ENCODE data around the gene BRD1. TPM values are rescaled to one million over a fixed set of nuclear protein-coding genes. Genes with fewer than 3 reads are reported as not detected.

Gene BRD1
- total and polyA plus RNA-seq, 3 donors from 2014 or later = 113 to 122 (median 114) TPM

DNA sequence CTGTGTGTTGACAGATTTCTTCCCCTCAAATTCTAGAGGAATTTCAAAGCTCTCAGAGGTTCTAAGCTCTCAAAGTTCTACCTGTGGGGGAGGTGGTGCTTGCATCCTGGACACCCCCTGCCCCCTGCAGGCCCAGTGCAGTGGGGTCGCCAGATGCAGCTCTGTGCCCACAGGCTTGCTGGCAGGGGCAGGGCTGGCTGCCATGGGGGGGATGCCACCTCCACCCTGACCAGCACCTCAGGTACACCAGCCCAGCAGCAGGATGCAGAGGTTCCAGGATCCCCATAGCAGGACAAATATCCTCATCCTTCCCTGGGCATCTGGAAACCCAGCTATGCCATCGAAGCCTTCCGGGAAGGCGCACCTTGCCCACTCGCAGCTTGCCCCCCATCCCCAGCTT is 91.1 kb downstream of the BRD1 start:
- DNase-seq = no peak
- 90 to 96% methylated on average over 4 to 5 of the region's 5 CpGs for WGBS, 2 donors
- Histone ChIP-seq H3K4me3 (no peak overlapping the region), H3K27me3 (no peaks in the 10 kb centered on the region), H3K36me3 (ENCODE audit: low read depth, missing control alignments) (no peaks in the 10 kb centered on the region), H3K4me1 (no peaks in the 10 kb centered on the region), H3K9me3 (no peaks in the 10 kb centered on the region), H3K27ac (no peak overlapping the region)
- no peak for TF ChIP-seq POLR2A (IDR thresholded peaks at IDR 0.05)
- TF ChIP-seq, protein P1, sequence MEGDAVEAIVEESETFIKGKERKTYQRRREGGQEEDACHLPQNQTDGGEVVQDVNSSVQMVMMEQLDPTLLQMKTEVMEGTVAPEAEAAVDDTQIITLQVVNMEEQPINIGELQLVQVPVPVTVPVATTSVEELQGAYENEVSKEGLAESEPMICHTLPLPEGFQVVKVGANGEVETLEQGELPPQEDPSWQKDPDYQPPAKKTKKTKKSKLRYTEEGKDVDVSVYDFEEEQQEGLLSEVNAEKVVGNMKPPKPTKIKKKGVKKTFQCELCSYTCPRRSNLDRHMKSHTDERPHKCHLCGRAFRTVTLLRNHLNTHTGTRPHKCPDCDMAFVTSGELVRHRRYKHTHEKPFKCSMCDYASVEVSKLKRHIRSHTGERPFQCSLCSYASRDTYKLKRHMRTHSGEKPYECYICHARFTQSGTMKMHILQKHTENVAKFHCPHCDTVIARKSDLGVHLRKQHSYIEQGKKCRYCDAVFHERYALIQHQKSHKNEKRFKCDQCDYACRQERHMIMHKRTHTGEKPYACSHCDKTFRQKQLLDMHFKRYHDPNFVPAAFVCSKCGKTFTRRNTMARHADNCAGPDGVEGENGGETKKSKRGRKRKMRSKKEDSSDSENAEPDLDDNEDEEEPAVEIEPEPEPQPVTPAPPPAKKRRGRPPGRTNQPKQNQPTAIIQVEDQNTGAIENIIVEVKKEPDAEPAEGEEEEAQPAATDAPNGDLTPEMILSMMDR (IDR thresholded peaks at IDR 0.05) = no peak
- intact Hi-C loops (cut with DNase I; ENCODE audit: low total_unique reads) = no loop called here

DNA sequence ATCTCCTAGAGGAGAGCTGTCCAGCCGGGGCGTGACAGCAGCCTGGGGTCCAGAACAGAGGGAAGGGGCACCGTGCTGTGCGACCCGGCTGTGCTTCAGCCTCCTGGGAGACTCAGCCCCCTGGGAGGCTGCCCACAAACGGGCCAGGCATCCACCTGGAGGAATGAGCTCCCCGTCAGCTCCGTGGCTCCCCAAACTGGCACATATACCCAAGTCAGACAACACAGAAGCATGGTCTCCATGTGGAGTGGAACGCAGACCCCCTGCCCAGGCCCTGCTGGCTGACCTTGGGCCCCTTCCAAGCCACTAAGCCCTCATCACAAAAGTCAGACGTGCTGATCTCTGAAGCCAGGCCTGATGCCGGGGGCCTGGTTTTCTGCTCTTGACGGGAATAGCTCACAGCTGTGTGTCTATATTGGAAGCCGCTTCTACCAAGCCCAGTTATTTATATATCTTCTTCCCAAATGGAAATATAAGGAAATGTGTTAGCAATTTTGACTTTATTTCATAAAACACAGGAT is 91.7 kb downstream of the BRD1 start:
- Histone ChIP-seq H3K27me3 (no peaks in the 10 kb centered on the region), H3K4me1 (no peaks in the 10 kb centered on the region), H3K9me3 (no peaks in the 10 kb centered on the region), H3K4me3 (no peak overlapping the region), H3K27ac (no peak overlapping the region), H3K36me3 (ENCODE audit: low read depth, missing control alignments) (no peaks in the 10 kb centered on the region)
- TF ChIP-seq, protein P1 (IDR thresholded peaks at IDR 0.05) = no peak
- no peak for TF ChIP-seq POLR2A (IDR thresholded peaks at IDR 0.05)
- WGBS, 2 donors = 71 to 79% methylated on average over 5 to 13 of the region's 13 CpGs
- no peak for DNase-seq
- intact Hi-C loops (cut with DNase I; ENCODE audit: low total_unique reads) = no loop called here

DNA sequence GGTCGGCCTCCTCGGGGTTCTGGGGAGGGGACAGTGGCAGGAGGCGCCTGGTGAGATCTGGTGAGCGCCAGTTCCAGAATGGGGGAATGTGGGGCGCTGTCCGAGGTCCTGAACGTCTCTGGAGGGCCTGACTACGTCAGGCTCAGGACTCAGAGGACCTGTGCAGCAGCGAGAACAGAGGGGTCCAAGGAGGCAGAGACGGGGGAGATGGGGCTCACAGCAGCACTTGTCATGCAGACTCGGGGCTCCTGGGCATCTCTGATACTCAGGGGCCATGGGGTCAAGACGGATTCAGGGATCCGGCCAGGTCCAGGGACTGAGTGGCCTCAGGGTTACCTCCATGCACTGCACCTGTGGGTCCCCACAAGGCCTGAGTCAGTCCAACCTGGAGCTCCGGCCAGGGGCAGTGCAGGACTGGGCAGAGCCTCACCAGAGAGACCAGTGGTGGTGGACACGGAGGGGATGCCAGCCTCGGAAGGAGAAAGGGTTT is 92.2 kb downstream of the BRD1 start:
- H3K27me3 ChIP-seq = no peaks in the 10 kb centered on the region
- H3K36me3 ChIP-seq (ENCODE audit: low read depth, missing control alignments) = no peaks in the 10 kb centered on the region
- WGBS, 2 donors = 40 to 57% methylated on average over 7 to 16 of the region's 16 CpGs
- H3K9me3 ChIP-seq = no peaks in the 10 kb centered on the region
- no peaks in the 10 kb centered on the region for H3K4me1 ChIP-seq
- intact Hi-C loops (cut with DNase I; ENCODE audit: low total_unique reads) = no loop called here
- H3K27ac ChIP-seq = no peak overlapping the region
- TF ChIP-seq, protein P1 (IDR thresholded peaks at IDR 0.05) = no peak
- no peak for TF ChIP-seq POLR2A (IDR thresholded peaks at IDR 0.05)
- no peak for DNase-seq
- no peak overlapping the region for H3K4me3 ChIP-seq

DNA sequence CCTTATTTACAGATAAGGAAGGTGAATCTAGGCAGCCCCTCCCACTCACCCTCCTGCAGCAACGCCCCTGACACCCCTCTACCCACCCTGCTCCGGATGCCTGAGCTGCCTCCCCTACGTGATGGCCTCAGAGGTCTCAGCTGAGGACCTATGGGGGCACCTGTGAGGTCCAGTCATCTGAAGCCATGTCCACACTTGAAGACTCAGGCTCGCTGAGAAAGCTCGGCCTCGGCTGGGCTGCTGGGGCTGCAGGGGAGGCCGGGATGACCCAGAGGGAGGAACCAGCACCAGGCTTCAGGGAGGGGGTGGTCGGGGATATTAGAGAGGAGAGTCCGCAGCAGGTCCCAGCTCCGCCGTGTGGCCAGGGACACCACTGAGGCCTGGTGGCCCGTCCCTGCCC is 92.8 kb downstream of the BRD1 start:
- Histone ChIP-seq H3K4me1 (no peaks in the 10 kb centered on the region), H3K27ac (no peak overlapping the region), H3K9me3 (no peaks in the 10 kb centered on the region), H3K27me3 (no peaks in the 10 kb centered on the region), H3K4me3 (no peak overlapping the region), H3K36me3 (ENCODE audit: low read depth, missing control alignments) (no peaks in the 10 kb centered on the region)
- 63 to 64% methylated on average over 2 to 12 of the region's 12 CpGs for WGBS, 2 donors
- no peak for TF ChIP-seq POLR2A (IDR thresholded peaks at IDR 0.05)
- intact Hi-C loops (cut with DNase I; ENCODE audit: low total_unique reads) = no loop called here
- DNase-seq = no peak

DNA sequence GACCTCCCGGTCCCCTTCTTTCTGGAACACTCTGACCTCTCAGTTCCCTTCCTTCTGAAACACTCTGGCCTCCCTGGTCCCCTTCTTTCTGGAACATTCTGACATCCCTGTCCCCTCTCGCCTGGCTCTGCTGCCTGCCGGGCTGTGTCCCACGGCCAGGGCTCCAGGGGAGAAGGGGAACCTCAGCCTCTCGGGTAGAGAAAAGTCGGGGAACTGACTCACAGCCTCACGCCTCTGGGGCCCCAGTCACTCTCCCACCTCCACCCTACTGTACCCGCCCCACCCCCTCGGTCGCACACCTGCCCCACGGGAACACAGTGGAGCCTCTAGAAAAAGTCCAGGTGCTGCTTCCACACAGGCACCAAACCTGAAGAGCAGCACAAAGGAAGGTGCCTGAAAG is 93.3 kb downstream of the BRD1 start:
- H3K9me3 ChIP-seq = no peaks in the 10 kb centered on the region
- H3K27me3 ChIP-seq = no peaks in the 10 kb centered on the region
- H3K4me1 ChIP-seq = no peaks in the 10 kb centered on the region
- no peak overlapping the region for H3K4me3 ChIP-seq
- DNase-seq = no peak
- 83 to 87% methylated on average over 11 of the region's 11 CpGs for WGBS, 2 donors
- intact Hi-C loops (cut with DNase I; ENCODE audit: low total_unique reads) = no loop called here
- no peaks in the 10 kb centered on the region for H3K36me3 ChIP-seq (ENCODE audit: low read depth, missing control alignments)
- TF ChIP-seq, protein P1 (IDR thresholded peaks at IDR 0.05) = no peak
- no peak for TF ChIP-seq POLR2A (IDR thresholded peaks at IDR 0.05)
- no peak overlapping the region for H3K27ac ChIP-seq
